HEK293 (cell line): ENCODE data around the gene CENPVL1.
"Not testable (repeated sequence)": the region's sequence is repeated elsewhere in the genome, so short reads cannot be mapped to it uniquely, and the experiment has no call there.

Experiments
- CTCF ChIA-PET: fragments of 350-600 bp; formaldehyde crosslinking; extraction: SDS; loops from one replicate; lab custom pipeline; 2021; ENCODE audit warnings: antibody characterized with exemption; lab: Yijun Ruan, JAX
- POLR2A ChIA-PET: fragments of 300-600 bp; formaldehyde crosslinking; extraction: SDS; loops from one replicate; lab custom pipeline; 2020; ENCODE audit warnings: antibody characterized with exemption, inconsistent platforms; lab: Yijun Ruan, JAX
- H3K27ac ChIP-seq: fragments of 200-500 bp; sonication (Bioruptor generic); 2 replicates; pipeline ENCODE4 v1.5.1; 2014; ENCODE audit warnings: low read depth, low read length, control low read depth, inconsistent platforms; ENCODE audit errors: extremely low read depth
- H3K36me3 ChIP-seq, 2 experiments: fragments of 200-500 bp in 1 of 2; sonication (Bioruptor generic) in 1 of 2; 1 replicate in 1 of 2; 2 replicates in 1 of 2; pipeline ENCODE4 v1.5.1; 2014 to 2017; ENCODE audit warnings: inconsistent platforms in 2 of 2, low read length in 2 of 2; ENCODE audit not compliant: control insufficient read depth in 2 of 2, insufficient read depth in 1 of 2
- H3K4me1 ChIP-seq: fragments of 200-500 bp; sonication (Bioruptor generic); 2 replicates; pipeline ENCODE4 v1.5.1; 2014; ENCODE audit warnings: mild to moderate bottlenecking, low read length, inconsistent platforms; ENCODE audit not compliant: control insufficient read depth, insufficient read depth
- H3K4me3 ChIP-seq: 2 replicates; pipeline ENCODE4 v1.5.1; 2011; ENCODE audit warnings: low read depth, mild to moderate bottlenecking, control low read depth, low read length, moderate library complexity
- H3K9me3 ChIP-seq: fragments of 200-500 bp; sonication (Bioruptor generic); 2 replicates; pipeline ENCODE4 v1.5.1; 2014; ENCODE audit warnings: low read depth, low read length, inconsistent platforms; ENCODE audit not compliant: control insufficient read depth, insufficient read depth
- BCL11A ChIP-seq: fragments of 450-650 bp; formaldehyde crosslinking; IDR thresholded peaks from 2 replicates; pipeline ENCODE4 v1.5.1; 2016; ENCODE audit warnings: low read depth, missing biosample characterization, missing genetic modification characterization
- BCL11B ChIP-seq: fragments of 450-650 bp; formaldehyde crosslinking; IDR thresholded peaks from 2 replicates; pipeline ENCODE4 v1.5.1; 2016; ENCODE audit warnings: low read depth, missing biosample characterization, missing genetic modification characterization
- IKZF3 ChIP-seq: fragments of 450-650 bp; IDR thresholded peaks from 2 replicates; pipeline ENCODE4 v1.5.0; 2018; ENCODE audit warnings: missing biosample characterization, mild to moderate bottlenecking, missing genetic modification characterization, moderate library complexity
- ZBTB21 ChIP-seq: fragments of 450-650 bp; formaldehyde crosslinking; IDR thresholded peaks from 2 replicates; pipeline ENCODE4 v1.5.1; 2017; ENCODE audit warnings: missing biosample characterization, missing genetic modification characterization
- ZNF155 ChIP-seq: fragments of 450-650 bp; formaldehyde crosslinking; IDR thresholded peaks from 2 replicates; pipeline ENCODE4 v1.5.1; 2016; ENCODE audit warnings: missing biosample characterization, missing genetic modification characterization
- ZNF311 ChIP-seq: fragments of 450-650 bp; formaldehyde crosslinking; IDR thresholded peaks from 2 replicates; pipeline ENCODE4 v1.5.1; 2017; ENCODE audit warnings: missing biosample characterization, missing genetic modification characterization, borderline replicate concordance
- ZNF391 ChIP-seq: fragments of 450-650 bp; formaldehyde crosslinking; IDR thresholded peaks from 2 replicates; pipeline ENCODE4 v1.5.1; 2016; ENCODE audit warnings: low read depth, missing biosample characterization, missing genetic modification characterization, borderline replicate concordance
- ZNF394 ChIP-seq: fragments of 450-650 bp; formaldehyde crosslinking; IDR thresholded peaks from 2 replicates; pipeline ENCODE4 v1.5.1; 2016; ENCODE audit warnings: missing biosample characterization, missing genetic modification characterization, mild to moderate bottlenecking, moderate library complexity, borderline replicate concordance
- ZNF449 ChIP-seq: fragments of 450-650 bp; formaldehyde crosslinking; IDR thresholded peaks from 2 replicates; pipeline ENCODE4 v1.5.1; 2017; ENCODE audit warnings: missing biosample characterization, mild to moderate bottlenecking, missing genetic modification characterization, moderate library complexity
- ZNF514 ChIP-seq: fragments of 450-650 bp; formaldehyde crosslinking; IDR thresholded peaks from 2 replicates; pipeline ENCODE4 v1.5.1; 2016; ENCODE audit warnings: missing biosample characterization, missing genetic modification characterization
- ZNF571 ChIP-seq: fragments of 450-650 bp; formaldehyde crosslinking; IDR thresholded peaks from 2 replicates; pipeline ENCODE4 v1.5.0; 2017; ENCODE audit warnings: missing biosample characterization, missing genetic modification characterization
- ZNF623 ChIP-seq: fragments of 450-650 bp; formaldehyde crosslinking; IDR thresholded peaks from 2 replicates; pipeline ENCODE4 v1.5.1; 2016; ENCODE audit warnings: missing biosample characterization, missing genetic modification characterization
- ZNF654 ChIP-seq: fragments of 450-650 bp; formaldehyde crosslinking; IDR thresholded peaks from 2 replicates; pipeline ENCODE4 v1.5.1; 2016; ENCODE audit warnings: low read depth, missing biosample characterization, missing genetic modification characterization
- ZNF677 ChIP-seq: fragments of 450-650 bp; IDR thresholded peaks from 2 replicates; pipeline ENCODE4 v1.5.0; 2018; ENCODE audit warnings: missing biosample characterization, mild to moderate bottlenecking, missing genetic modification characterization, moderate library complexity
- ZNF768 ChIP-seq: fragments of 450-650 bp; formaldehyde crosslinking; IDR thresholded peaks from 2 replicates; pipeline ENCODE4 v1.5.1; 2018; ENCODE audit warnings: missing biosample characterization, mild to moderate bottlenecking, missing genetic modification characterization
- TF ChIP-seq, protein P1 (sequence below): fragments of 450-650 bp; formaldehyde crosslinking; IDR thresholded peaks from 2 replicates; pipeline ENCODE4 v1.5.1; 2016; ENCODE audit warnings: missing biosample characterization, missing genetic modification characterization, low read depth

Gene CENPVL1

DNA sequence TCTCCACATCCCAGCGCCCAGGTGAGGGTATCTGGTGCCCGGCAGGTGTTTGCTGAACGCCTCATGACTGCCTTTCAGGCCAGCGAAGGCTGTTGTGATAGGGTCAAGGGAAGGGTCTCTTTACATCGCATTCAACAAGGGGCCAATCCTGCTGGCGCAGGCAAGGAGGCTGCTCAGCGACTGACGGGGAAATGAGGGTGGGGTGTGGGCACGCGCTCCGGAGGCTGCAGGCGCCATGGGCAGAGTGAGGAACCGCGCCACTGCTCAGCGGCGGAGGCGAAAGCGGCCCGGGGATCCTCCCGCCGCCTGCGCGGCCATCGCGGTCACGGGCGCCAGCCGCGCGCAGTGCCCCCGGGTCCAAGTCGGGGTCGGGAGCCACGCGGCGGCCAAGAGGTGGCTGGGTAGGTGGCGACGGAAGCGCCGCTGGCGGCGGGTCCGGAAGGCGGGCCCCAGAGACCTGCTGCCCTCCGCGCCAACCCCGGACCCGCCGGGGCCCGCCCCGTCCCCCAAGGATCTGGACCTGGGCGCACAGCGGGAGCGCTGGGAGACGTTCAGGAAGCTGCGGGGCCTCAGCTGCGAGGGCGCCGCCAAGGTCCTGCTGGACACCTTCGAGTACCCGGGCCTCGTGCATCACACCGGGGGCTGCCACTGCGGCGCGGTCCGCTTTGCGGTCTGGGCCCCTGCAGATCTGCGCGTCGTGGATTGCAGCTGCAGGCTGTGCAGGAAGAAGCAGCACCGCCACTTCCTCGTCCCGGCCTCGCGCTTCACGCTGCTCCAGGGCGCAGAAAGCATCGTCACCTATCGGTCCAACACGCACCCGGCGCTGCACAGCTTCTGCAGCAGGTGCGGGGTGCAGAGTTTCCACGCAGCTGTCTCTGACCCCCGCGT, at the start of gene CENPVL1:
TSS of gene CENPVL1 (plus strand) at position 236 of the 888 bp plus-strand sequence. CDS start at position 236, 0 bp downstream.
- POLR2A ChIA-PET, H3K27ac ChIP-seq, H3K9me3 ChIP-seq, H3K4me3 ChIP-seq, H3K36me3 ChIP-seq, H3K4me1 ChIP-seq, CTCF ChIA-PET: not testable (repeated sequence)

GRCh38 chrX:51665981-51666380, 44.3 kb upstream of the CENPVL1 start:
- H3K36me3 ChIP-seq, result no peaks in the 10 kb centered on the region
- no peaks in the 10 kb centered on the region for H3K9me3 ChIP-seq
- TF ChIP-seq, protein P1, sequence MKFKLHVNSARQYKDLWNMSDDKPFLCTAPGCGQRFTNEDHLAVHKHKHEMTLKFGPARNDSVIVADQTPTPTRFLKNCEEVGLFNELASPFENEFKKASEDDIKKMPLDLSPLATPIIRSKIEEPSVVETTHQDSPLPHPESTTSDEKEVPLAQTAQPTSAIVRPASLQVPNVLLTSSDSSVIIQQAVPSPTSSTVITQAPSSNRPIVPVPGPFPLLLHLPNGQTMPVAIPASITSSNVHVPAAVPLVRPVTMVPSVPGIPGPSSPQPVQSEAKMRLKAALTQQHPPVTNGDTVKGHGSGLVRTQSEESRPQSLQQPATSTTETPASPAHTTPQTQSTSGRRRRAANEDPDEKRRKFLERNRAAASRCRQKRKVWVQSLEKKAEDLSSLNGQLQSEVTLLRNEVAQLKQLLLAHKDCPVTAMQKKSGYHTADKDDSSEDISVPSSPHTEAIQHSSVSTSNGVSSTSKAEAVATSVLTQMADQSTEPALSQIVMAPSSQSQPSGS (tag by site-specific recombination), result no peak
- no peak for TF ChIP-seq ZNF391 (tag by site-specific recombination)
- TF ChIP-seq IKZF3 (tag by site-specific recombination), result no peak
- no peak for TF ChIP-seq ZNF394 (tag by site-specific recombination)
- no peak for TF ChIP-seq ZNF768
- TF ChIP-seq ZNF514, result no peak
- no peak for TF ChIP-seq ZNF449 (tag by site-specific recombination)
- no peak for TF ChIP-seq ZBTB21 (tag by site-specific recombination)
- TF ChIP-seq ZNF623, result no peak
- no peak for TF ChIP-seq ZNF677
- no peak for TF ChIP-seq ZNF571 (tag by site-specific recombination)
- TF ChIP-seq ZNF311, result no peak
- no peak for TF ChIP-seq ZNF654
- no peak for TF ChIP-seq BCL11B (tag by site-specific recombination)
- TF ChIP-seq ZNF155 (tag by site-specific recombination), result no peak
- no peak for TF ChIP-seq BCL11A (tag by site-specific recombination)
- TF ChIP-seq, all 188 proteins: peak for 0

DNA sequence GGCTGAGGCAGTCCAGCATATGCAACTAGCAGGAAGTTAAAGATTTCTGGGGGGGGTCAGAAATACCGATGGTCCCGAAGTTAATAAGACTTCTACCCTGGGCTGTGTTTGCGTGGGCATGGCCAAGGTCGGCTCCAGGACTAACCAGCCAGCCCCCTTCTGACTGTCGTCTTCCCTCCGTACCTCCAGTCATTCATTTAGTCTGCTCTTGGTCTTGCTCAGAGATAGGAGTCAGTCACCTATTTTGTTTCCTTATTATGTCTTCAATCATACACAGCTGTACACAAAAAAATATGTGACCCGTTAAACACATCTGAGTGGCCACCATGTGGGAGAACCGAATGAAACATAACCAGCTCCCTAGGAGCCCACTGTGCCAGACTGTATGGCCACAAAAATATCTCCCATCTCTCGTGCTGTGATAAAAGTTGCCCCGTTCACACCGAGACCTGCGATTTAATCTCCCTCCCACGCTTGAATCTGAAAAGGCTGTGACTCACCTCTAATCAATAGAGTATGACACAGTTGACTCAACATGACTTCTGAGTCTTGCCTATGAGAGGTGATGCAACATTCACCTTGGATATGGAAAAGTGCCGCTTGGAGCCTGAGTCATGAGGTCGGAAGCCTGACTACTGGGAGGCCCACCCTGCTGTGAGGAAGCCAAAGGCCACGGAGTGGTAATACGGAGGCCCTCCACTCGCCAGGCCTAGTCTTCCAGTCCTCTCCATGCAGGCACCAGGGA, 30.5 kb upstream of the CENPVL1 start:
- H3K36me3 ChIP-seq, H3K27ac ChIP-seq, POLR2A ChIA-PET, H3K9me3 ChIP-seq, H3K4me3 ChIP-seq, H3K4me1 ChIP-seq, CTCF ChIA-PET: not testable (repeated sequence)

More at GRCh38 chrX:51665981-51666380, 44.3 kb upstream of the CENPVL1 start:
- ChIA-PET POLR2A (no interaction called here), CTCF (no interaction called here)
- H3K4me3 ChIP-seq, result no peak overlapping the region
- no peak overlapping the region for H3K27ac ChIP-seq
- H3K4me1 ChIP-seq, result no peaks in the 10 kb centered on the region

GRCh38 chrX:51681808-51682719, 28.2 kb upstream of the CENPVL1 start:
- H3K36me3 ChIP-seq, H3K9me3 ChIP-seq, H3K4me1 ChIP-seq, H3K4me3 ChIP-seq, CTCF ChIA-PET, POLR2A ChIA-PET, H3K27ac ChIP-seq: not testable (repeated sequence)

- POLR2A ChIA-PET, H3K36me3 ChIP-seq, H3K9me3 ChIP-seq, H3K27ac ChIP-seq, CTCF ChIA-PET, H3K4me3 ChIP-seq, H3K4me1 ChIP-seq: not testable (repeated sequence)
These were observed 27.6 kb upstream of the CENPVL1 start, which contains the start of gene CENPVL2 for GRCh38 chrX:51682720-51683062. Gene CENPVL2 (minus strand): TSS chrX:51682831. CDS start chrX:51682831, 0 bp downstream.
